Thyroid gland (tissue), 4 donors: ENCODE measurements around the gene RAB35. TPM values are rescaled to one million over a fixed set of nuclear protein-coding genes. Genes with fewer than 3 reads are reported as not detected.

ENCODE experiments used
- DNase-seq, 2 donors: peaks; one replicate each; pipeline ENCODE4 v3.0.0-alpha.2; 2019
- H3K27ac ChIP-seq, 3 donors: fragments of 200-600 bp; sonication (generic); 1 replicate in 2 of 3; 2 replicates in 1 of 3; pipeline ENCODE4 v1.5.1; 2016 to 2019; ENCODE audit warnings: mild to moderate bottlenecking in 1 of 3, moderate library complexity in 1 of 3
- H3K27me3 ChIP-seq: fragments of 200-600 bp; sonication (generic); one replicate; pipeline ENCODE4 v1.5.1; 2019
- H3K36me3 ChIP-seq, 2 donors: fragments of 200-600 bp; sonication (generic); one replicate each; pipeline ENCODE4 v1.5.1; 2016 to 2019
- H3K4me1 ChIP-seq, 2 donors: fragments of 200-600 bp; sonication (generic); one replicate each; pipeline ENCODE4 v1.5.1; 2017 to 2019
- H3K4me3 ChIP-seq, 3 donors: fragments of 200-600 bp; sonication (generic); replicated peaks in 1 of 3; 1 replicate in 2 of 3; 2 replicates in 1 of 3; pipeline ENCODE4 v1.5.1; 2016; ENCODE audit warnings: mild to moderate bottlenecking in 1 of 3
- H3K9me3 ChIP-seq: fragments of 200-600 bp; sonication (generic); one replicate; pipeline ENCODE4 v1.5.1; 2017
- POLR2A ChIP-seq, 2 donors: fragments of 450-650 bp; IDR thresholded peaks; one replicate each; pipeline ENCODE4 v1.6.1; 2017; ENCODE audit warnings: antibody characterized with exemption in 2 of 2, mild to moderate bottlenecking in 2 of 2, moderate library complexity in 1 of 2
- WGBS, 2 donors: methylation state at CpG; one replicate each; pipeline ENCODE4 v1.1.5; 2017; 5-methylcytosine and 5-hydroxymethylcytosine counted together
- intact Hi-C: fragments of 100-400 bp; cut with DNase I; formaldehyde crosslinking; loops from one replicate; pipeline ENCODE4 v1.15.1; 2023
- total RNA-seq, 4 donors: library from RNA; depleted of rRNA; stranded (reverse); fragments of >200 nt; gene quantifications; one replicate each; pipeline ENCODE4 v1.2.3, GENCODE V29; 2016
- TF ChIP-seq, protein P1 (sequence below), 6 experiments: fragments of 200-600 bp in 3 of 6; fragments of 450-650 bp in 3 of 6; sonication (generic) in 3 of 6; IDR thresholded peaks; one replicate each; pipeline ENCODE4 v1.5.1; 2016 to 2019; ENCODE audit warnings: antibody characterized with exemption in 6 of 6, mild to moderate bottlenecking in 2 of 6, inconsistent platforms in 1 of 6, moderate library complexity in 1 of 6

RAB35 gene
- total RNA-seq, 4 donors from 2014 or later: 14.9 to 19.9 (median 17.4) TPM

DNA sequence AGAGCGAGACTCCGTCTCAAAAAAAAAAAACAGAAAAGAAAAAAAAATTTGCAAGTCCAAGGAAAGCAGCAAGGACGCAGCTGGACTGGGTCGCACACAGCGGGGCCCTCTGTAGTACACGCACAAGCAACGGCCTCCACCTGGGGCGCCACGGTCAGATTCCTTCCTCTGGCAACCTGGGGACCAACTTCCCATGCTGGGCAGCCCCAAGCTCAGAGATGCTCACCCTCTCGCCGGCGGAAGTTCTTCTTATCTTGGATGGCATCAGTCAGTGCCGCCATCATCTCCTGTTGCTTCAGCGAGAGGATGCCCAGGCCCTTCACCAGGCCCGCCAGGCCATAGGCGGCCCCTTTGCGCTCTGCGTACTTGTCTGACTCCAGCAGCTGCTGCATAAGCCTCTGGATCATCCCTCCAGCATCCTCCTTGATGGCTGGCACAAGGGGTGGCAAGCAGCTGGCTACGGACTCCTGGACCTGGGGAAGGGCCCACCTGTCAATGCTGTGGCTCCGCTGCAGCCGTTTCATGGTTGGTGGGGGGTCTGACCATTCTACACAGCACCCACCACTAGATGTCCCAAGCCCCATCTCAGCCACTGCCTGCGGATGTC is 34.5 kb upstream of the RAB35 start:
- no peak for DNase-seq
- Histone ChIP-seq H3K4me3 (no peak overlapping the region), H3K4me1 (no peaks in the 10 kb centered on the region), H3K36me3 (peaks cover 76 to 92% of the 10 kb centered on the region in 2 donors), H3K27ac (no peak overlapping the region), H3K27me3 (no peaks in the 10 kb centered on the region), H3K9me3 (no peaks in the 10 kb centered on the region)
- intact Hi-C loops: no loop called here
- 95 to 96% methylated on average over 18 to 22 of the region's 22 CpGs for WGBS, 2 donors
- TF ChIP-seq, protein P1, sequence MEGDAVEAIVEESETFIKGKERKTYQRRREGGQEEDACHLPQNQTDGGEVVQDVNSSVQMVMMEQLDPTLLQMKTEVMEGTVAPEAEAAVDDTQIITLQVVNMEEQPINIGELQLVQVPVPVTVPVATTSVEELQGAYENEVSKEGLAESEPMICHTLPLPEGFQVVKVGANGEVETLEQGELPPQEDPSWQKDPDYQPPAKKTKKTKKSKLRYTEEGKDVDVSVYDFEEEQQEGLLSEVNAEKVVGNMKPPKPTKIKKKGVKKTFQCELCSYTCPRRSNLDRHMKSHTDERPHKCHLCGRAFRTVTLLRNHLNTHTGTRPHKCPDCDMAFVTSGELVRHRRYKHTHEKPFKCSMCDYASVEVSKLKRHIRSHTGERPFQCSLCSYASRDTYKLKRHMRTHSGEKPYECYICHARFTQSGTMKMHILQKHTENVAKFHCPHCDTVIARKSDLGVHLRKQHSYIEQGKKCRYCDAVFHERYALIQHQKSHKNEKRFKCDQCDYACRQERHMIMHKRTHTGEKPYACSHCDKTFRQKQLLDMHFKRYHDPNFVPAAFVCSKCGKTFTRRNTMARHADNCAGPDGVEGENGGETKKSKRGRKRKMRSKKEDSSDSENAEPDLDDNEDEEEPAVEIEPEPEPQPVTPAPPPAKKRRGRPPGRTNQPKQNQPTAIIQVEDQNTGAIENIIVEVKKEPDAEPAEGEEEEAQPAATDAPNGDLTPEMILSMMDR (IDR thresholded peaks at IDR 0.05): no peak
- TF ChIP-seq POLR2A (IDR thresholded peaks at IDR 0.05): no peak

DNA sequence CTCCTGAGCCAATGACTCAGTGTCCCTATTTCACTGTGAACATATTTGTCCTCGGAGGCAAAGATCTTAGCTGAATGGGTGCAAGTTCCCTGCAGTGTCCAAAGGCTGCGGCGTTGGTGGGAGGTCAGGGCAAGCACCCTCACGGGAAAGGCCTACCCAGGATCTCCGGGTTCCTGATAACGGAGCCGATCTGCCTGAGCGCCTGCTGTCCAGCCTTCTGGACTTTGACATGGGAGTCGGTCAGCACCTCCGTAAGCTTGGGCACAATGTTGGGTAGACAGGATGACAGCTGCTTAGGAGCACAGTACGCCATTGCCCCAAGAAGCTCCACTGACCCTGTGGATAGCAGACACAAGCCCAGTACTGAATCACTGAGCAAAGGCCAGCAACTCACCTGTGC is 31.5 kb upstream of the RAB35 start:
- H3K27ac ChIP-seq: no peak overlapping the region
- intact Hi-C loops: no loop called here
- no peaks in the 10 kb centered on the region for H3K9me3 ChIP-seq
- TF ChIP-seq, protein P1 (IDR thresholded peaks at IDR 0.05): no peak
- no peak for TF ChIP-seq POLR2A (IDR thresholded peaks at IDR 0.05)
- no peak for DNase-seq
- WGBS, 2 donors: 95 to 96% methylated on average over 9 to 11 of the region's 11 CpGs
- H3K27me3 ChIP-seq: no peaks in the 10 kb centered on the region
- H3K36me3 ChIP-seq: peaks cover 69 to 85% of the 10 kb centered on the region in 2 donors
- no peak overlapping the region for H3K4me3 ChIP-seq
- H3K4me1 ChIP-seq: no peaks in the 10 kb centered on the region

DNA sequence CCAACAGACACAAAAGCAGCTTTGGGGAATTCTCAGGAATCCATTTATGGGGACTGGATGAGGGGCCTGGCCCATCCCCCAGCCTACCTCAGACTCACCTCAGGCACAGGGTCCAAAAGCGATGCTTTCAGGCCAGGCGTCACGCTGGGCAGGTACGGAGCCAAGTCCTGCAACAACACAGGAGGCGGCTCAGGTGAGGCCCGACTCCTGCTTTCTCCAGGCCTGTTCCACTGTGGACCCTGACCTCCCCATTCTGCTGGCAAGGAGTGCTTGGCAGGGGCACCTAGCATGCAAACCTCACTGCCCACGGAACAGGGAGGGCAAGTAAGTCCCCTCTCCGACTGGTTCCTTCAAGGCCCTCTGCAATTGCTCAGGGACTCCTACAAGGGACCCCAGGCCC is 28.6 kb upstream of the RAB35 start:
- 94 to 97% methylated on average over 5 to 8 of the region's 8 CpGs for WGBS, 2 donors
- no peaks in the 10 kb centered on the region for H3K27me3 ChIP-seq
- intact Hi-C loops: no loop called here
- H3K36me3 ChIP-seq: peaks cover 81 to 89% of the 10 kb centered on the region in 2 donors
- no peak overlapping the region for H3K27ac ChIP-seq
- no peaks in the 10 kb centered on the region for H3K4me1 ChIP-seq
- H3K9me3 ChIP-seq: no peaks in the 10 kb centered on the region
- H3K4me3 ChIP-seq: no peak overlapping the region
- TF ChIP-seq, protein P1 (IDR thresholded peaks at IDR 0.05): no peak
- TF ChIP-seq POLR2A (IDR thresholded peaks at IDR 0.05): no peak
- DNase-seq: no peak

DNA sequence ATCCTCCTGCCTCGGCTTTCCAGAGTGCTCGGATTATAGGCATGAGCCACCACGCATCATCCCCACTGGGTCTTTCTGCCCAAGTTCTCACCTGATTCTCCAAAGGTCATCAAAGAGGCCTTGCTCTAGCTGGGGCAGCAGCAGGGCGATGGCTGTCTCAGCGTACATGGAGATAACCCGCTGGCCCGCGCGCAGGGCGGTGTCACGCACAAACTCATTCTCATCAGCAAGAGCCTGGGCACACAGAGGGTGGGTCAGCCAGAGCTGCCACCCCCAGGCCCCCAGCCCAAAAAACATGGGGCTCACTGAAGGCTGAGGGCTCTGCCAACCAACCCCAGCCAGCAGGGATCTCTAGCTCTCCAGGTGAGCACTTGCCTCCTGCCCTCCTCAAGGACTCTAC is 27.7 kb upstream of the RAB35 start:
- Histone ChIP-seq H3K36me3 (peaks cover 86 to 88% of the 10 kb centered on the region in 2 donors), H3K4me3 (no peak overlapping the region), H3K4me1 (no peaks in the 10 kb centered on the region), H3K27me3 (no peaks in the 10 kb centered on the region), H3K9me3 (no peaks in the 10 kb centered on the region), H3K27ac (no peak overlapping the region)
- intact Hi-C loops: no loop called here
- 96 to 99% methylated on average over 7 to 11 of the region's 11 CpGs for WGBS, 2 donors
- no peak for DNase-seq
- TF ChIP-seq POLR2A (IDR thresholded peaks at IDR 0.05): no peak
- TF ChIP-seq, protein P1 (IDR thresholded peaks at IDR 0.05): no peak

DNA sequence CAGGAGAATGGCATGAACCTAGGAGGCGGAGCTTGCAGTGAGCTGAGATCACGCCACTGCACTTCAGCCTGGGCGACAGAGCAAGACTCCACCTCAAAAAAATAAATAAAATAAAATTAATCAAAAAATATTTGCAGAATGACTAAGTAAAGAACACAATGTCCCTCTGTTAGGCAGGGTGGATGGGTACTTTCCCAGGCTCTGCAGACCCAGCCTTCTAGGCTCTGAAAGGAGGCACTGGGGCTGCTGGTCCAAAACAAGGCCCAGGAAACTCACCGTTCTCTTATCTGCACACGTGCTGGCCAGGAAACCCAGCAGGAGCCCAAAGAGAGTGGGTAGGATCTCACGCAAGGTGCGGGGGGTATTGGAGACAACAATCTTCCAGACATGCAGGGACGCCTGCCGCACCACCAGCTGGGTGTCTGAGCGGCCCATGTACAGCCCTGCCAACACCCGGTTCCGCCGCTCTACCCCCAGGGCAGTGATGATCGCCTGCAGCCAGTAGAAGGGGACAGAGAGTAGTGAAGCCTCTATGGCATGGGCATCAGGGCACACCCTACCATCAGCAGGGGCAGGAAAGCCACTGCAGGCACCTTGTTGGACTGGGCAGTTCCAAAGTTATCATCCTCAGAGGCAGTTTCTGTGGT is 25.8 kb upstream of the RAB35 start:
- Histone ChIP-seq H3K27me3 (no peaks in the 10 kb centered on the region), H3K9me3 (no peaks in the 10 kb centered on the region), H3K27ac (no peak overlapping the region), H3K4me3 (no peak overlapping the region), H3K4me1 (no peaks in the 10 kb centered on the region), H3K36me3 (peaks cover 87 to 90% of the 10 kb centered on the region in 2 donors)
- intact Hi-C loops: no loop called here
- DNase-seq: no peak
- TF ChIP-seq POLR2A (IDR thresholded peaks at IDR 0.05): no peak
- TF ChIP-seq, protein P1 (IDR thresholded peaks at IDR 0.05): no peak
- 96 to 97% methylated on average over 13 to 14 of the region's 14 CpGs for WGBS, 2 donors
